Activated gamma-delta T cell treated with Interleukin-2 at 50 U/mL for 16 hours (primary cell): ENCODE measurements around the gene IGF2BP3.

Experiments used
- DNase-seq: peaks from one replicate; pipeline ENCODE4 v3.0.0-alpha.2; 2020

The IGF2BP3 gene

GRCh38 chr7:23472046-23472445, 1.8 kb upstream of the IGF2BP3 start:
- DNase-seq: no peak

- no peak for DNase-seq
These were observed 992 bp upstream of the IGF2BP3 start for GRCh38 chr7:23471106-23471859.

DNA sequence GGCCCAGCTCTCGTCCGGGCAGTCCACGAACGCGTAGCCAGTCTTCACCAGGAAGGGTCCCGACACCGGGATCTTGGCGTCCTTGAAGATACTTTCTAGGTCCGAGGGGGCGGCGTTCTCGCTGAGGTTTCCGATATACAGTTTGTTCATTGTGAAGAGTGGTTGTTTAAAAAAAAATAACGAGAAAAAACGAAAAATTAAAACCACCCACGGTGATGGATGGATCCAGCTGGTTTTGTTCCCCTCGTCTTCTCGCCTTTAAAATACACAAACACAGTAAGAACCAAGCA, 385 bp downstream of the IGF2BP3 start:
- no peak for DNase-seq

- no peak for DNase-seq
These were observed 936 bp downstream of the IGF2BP3 start for GRCh38 chr7:23469150-23469960.

DNA sequence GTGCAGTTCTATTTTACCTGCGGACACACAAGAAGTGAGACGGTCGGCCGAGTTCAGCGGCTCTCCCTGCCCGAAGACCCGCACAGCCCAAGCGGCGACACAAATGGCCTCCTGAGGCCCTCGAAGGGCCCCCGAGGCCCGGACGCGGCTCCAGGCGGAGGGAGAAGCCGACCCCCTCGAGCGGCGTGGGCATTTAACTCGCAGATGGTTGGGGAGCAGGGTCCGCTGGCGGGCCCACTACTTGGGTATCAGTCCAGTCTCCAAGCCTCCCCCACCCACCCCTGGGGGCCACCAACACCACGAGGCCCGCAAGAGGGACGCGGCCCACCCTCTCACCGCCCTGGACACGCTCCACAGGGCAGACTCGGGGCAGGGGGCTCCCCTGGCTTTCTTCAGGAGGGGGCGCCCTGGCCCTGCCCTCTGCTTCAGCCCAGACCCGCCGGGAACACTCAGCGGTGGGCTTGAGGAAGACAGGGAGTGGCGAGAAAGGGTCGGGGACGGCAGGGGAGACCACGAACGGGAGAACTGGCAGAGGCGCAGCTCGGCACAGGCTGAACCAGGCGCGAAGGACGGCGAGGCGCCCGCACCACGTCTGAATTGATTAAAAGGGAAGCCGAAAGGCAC, 1.7 kb downstream of the IGF2BP3 start:
- no peak for DNase-seq

- DNase-seq: no peak
These were observed 2.3 kb downstream of the IGF2BP3 start for GRCh38 chr7:23467806-23468525.

DNA sequence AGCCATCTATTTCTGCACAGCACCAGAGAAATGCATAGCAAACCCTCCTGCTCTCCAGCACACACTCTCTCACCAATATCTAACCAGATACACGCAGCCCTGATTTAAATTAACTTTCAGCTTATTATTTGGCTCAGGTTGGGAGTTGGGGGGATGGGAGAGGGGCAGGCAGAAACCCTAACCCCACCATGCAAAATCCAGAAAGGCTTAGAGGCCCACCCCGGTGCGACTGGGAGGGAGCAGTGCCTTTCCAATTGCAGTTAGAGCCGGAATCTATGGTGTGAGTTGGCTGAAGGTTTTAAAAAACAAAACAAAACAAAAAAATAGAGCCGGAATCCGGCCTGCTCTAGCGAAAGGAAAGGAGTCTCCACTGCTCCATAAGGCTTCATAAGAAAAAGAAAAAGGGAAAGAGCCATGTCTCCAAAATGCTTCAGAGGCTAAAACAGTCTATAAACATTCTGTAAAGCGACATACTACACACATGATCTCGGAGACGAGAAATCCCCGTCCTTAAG, 2.9 kb downstream of the IGF2BP3 start:
- DNase-seq: no peak

DNA sequence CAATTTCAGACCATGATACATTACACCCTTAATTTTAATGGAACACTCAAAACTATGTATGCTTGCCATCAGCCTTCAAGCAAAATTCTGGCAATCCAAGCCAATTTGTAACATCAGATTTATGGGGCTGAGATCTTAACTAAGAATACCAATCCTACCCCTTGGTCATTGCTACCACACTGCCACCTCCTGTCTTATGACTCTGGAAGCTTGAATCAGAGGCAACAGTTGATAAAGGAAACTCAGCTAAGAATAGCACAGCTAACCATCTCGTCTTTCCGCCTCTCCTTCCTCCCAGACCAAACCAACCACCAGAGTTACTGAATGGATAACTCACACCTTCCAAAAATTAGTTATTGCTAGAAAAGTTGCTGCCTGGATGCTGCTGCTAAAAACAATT, 7.4 kb downstream of the IGF2BP3 start:
- no peak for DNase-seq

GRCh38 chr7:23458044-23458443, 12.2 kb downstream of the IGF2BP3 start:
- no peak for DNase-seq

DNA sequence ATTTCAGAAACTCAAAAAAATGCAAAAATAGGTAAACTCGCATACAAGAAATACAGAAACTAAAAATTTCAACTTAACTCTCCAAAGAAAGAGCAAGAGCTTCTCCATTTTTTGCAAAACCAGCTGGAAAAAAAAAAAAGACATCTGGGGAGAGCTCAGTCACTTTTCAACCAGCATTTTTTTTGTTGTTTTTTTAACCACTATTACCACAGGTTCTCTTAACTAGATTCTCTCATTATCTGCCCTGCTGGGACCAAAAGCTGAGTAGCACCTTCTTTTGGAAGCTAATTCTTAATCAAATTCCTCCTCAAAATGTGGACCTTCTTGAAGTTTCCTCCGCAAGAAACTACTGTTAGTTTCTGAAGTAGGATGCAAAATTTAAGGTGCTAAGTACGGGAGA, 14.2 kb downstream of the IGF2BP3 start:
- no peak for DNase-seq

- no peak for DNase-seq
These were observed 15.3 kb downstream of the IGF2BP3 start for GRCh38 chr7:23454881-23455526.

DNA sequence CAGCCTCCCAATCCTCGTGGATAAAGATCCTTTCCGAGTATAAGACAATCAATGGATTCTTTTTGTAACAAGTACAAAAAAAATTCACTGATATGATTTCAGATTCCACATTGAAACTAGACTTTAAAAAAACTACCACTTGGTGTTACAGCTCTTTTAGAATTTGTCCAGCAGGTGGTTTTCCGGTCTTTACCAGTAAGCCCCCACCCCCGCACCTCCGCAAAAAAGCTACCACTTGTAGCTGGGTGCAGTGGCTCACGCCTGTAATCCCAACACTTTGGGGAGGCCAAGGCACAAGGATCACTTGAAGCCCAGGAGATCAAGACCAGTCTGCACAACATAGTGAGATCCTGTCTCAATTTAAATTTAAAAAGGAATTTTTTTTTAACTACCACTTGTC, 19.8 kb downstream of the IGF2BP3 start:
- no peak for DNase-seq

GRCh38 chr7:23449941-23450340, 20.4 kb downstream of the IGF2BP3 start:
- no peak for DNase-seq

- no peak for DNase-seq
These were observed 25.0 kb downstream of the IGF2BP3 start for GRCh38 chr7:23445326-23445725.

DNA sequence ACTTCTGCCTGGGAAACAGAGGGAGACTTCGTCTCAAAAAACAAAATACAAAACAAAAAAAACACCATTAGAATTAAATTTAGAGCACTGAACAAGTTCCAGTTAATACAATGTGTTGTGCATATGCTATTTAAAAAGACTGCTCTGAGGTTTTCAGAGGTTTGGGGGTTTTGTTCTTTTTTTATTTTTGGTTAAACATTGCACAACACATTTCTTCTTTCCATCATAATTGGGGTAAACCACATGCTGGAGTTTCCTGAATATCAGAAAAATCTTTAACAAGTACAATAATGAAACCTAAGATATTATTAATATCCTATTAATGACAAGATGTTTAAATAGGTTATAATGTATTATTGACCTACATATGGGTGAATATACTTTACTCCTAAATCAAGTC, 26.3 kb downstream of the IGF2BP3 start:
- no peak for DNase-seq

DNA sequence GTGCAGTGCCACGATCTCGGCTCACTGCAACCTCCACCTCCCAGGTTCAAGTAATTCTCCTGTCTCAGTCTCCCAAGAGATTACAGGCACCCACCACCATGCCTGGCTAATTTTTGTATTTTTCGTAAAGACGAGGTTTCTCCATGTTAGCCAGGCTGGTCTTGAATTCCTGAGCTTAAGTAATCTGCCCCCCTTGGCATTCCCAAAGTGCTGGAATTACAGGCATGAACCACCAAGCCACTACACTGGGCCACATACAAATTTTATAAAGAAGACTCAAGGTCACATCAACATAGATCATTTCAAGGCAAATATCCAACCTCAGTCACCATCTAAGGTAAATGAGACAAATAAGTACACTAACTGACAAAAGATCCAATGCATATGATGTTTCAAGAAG, 32.1 kb downstream of the IGF2BP3 start:
- DNase-seq: no peak

DNA sequence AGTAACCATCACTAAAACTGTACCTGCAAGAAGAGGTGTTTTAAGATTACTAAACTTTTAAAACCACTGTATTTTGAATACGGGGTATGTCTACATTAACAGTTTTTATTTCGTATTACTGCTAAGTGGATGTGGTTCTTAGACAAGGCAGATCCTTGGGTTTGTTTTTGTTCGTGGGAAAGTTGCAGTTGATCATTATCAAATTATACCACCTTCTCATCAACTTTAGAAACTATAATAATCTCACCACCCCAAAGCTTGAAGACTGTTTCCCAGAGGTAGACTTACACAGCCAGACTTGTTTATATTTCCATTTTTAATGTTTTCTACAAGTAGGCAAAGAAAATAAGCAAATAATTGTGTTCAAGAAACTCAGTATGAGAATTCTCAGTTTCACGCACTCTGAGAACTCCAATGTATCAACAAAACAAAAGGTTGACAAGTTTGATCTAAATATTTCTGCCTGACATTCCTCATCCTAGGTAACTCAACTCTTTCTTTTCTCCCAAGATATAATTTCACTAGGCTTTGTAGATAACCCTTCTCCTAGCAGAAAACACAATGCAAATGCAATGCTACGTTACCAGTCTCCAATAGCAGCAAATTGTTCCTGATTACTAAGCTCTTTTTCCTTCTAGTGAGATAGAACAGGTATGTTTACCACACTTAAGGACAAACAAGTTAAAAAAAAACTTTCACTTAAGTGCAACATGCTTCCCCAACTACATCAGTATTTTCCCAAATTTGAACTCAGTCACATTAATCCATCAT, 36.0 kb downstream of the IGF2BP3 start:
- no peak for DNase-seq

DNA sequence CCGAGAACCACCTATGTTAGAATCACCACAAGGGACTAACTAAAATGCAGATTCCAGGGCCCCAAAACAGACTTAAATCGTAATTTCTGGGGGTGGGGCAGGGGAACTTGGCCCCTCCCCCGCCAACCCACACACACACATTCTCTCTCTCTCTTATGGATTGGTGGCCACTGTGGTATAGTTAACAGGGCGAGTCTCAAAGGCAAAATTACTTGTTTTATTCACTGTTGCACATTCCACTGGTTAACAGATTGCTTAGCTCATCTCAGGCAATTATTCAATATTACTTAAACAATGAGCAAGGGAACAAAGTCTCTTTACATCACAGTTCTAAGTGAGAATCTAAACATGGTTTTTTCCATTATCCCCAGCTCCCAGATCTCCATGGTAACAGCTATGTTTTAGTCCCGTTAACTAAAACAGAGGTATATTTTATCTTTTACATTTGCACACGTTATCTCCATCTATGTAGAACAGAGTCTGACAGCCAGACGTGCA, 38.5 kb downstream of the IGF2BP3 start:
- DNase-seq: no peak

- DNase-seq: no peak
These were observed 39.4 kb downstream of the IGF2BP3 start for GRCh38 chr7:23430893-23431259.

DNA sequence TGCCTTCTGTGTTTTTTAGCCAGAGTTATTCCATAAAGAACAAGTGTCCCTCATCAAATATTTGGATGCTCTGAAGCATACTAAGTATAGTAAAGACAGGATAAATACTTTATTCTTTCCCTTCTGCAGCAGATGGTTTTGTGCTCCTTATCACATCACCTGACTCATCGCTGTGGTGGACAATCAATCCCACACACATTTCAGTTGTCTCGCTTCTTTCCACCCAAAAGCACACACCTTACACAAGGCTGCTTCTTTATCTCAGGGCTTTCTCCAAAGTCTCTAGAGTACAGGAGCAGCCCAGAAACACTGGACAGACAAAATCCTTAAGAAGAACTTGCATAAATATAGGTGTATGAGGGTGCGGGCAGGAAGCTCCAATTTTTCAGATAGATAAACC, 43.4 kb downstream of the IGF2BP3 start:
- no peak for DNase-seq

DNA sequence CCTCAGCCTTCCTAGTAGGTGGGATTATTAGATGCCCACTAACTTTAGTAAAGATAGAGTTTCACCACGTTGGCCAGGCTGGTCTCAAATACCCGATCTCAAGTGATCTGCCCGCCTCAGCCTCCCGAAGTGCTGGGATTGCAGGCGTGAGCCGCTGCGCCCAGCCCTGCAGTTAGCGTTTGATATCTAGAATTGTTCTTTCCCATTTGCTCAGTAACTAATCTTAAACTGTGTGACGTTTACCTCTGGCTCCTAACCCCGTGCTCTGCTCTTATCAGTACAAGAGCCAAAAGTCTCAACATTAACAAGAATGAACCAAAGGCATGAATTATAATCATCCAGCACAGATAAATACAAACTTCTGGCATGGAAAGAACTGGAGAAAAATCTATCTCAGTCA, 47.4 kb downstream of the IGF2BP3 start:
- DNase-seq: no peak

DNA sequence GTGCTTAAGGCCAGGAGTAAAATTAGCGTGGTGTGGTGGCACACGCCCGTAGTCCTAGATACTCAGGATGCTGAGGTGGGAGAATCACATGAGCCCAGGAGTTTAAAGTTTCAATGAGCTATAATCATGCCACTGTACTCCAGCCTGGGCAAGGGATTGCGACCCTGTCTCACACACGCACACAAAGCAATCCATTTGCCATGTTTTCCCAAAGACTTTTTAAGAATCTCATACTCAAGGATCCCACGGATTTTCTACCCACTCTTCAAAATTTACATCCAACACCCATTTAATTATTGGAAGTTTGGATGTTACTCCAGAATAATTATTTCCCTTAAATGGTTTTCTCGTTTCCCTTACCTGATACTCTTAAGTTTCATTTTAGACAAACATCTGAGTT, 47.9 kb downstream of the IGF2BP3 start:
- DNase-seq: no peak
